Measurements from ENCODE around the gene RPL3.
A peak's percentile ranks its signal among the peaks of the same experiment; 100 is the strongest.
"Not testable (repeated sequence)": the region's sequence is repeated elsewhere in the genome, so short reads cannot be mapped to it uniquely, and the experiment has no call there.

Gene RPL3

DNA sequence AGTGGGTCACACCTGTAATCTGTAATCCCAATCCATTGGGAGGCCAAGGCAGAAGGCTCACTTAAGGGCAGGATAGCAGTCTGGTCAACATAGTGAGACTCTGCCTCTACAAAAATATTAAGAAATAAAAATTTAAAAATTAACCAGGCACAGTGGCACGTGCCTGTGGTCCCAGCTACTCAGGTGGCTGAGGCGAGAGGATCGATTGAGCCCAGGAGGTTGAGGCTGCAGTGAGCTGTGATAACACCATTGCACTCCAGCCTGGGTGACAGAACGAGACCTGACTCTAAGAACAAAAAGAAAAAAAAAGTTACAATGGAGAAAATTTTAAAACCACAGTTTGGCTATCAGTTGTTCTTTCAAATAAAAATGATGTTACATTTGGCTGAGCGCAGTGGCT, 17.0 kb upstream of the RPL3 start:
- no peak overlapping the region for H3K27ac ChIP-seq
- no peak for TF ChIP-seq ZFX (IDR thresholded peaks at IDR 0.05)
- TF ChIP-seq, protein P1, sequence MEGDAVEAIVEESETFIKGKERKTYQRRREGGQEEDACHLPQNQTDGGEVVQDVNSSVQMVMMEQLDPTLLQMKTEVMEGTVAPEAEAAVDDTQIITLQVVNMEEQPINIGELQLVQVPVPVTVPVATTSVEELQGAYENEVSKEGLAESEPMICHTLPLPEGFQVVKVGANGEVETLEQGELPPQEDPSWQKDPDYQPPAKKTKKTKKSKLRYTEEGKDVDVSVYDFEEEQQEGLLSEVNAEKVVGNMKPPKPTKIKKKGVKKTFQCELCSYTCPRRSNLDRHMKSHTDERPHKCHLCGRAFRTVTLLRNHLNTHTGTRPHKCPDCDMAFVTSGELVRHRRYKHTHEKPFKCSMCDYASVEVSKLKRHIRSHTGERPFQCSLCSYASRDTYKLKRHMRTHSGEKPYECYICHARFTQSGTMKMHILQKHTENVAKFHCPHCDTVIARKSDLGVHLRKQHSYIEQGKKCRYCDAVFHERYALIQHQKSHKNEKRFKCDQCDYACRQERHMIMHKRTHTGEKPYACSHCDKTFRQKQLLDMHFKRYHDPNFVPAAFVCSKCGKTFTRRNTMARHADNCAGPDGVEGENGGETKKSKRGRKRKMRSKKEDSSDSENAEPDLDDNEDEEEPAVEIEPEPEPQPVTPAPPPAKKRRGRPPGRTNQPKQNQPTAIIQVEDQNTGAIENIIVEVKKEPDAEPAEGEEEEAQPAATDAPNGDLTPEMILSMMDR (conservative IDR thresholded peaks at IDR 0.05): no peak

DNA sequence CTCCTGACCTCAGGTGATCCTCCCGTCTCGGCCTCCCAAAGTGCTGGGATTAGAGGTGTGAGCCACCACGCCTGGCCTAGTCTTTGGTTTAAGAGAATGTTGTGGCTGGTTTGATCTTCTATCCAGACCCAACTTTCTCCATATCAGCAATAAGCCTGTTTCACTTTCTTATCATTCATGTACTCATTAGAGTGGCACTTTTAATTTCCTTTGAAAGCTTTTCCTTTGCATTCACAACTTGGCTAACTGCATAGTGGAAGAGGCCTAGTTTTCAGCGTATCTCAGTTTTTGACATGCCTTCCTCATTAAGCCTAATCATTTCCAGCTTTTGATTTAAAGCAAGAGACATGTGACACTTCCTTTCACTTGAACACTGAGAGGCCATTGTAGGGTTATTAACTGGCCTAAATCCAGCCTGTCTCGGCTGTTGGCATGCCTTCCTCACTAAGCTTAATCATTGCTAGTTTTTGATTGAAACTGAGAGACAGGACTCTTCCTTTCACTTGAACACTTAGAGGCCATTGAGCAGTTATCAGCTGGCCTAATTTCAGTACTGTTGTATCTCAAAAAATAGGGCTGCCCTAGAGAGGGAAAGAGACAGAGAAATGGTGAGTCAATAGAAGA, 13.1 kb upstream of the RPL3 start:
- H3K27ac ChIP-seq: no peak overlapping the region
- TF ChIP-seq, protein P1 (conservative IDR thresholded peaks at IDR 0.05): no peak
- no peak for TF ChIP-seq ZFX (IDR thresholded peaks at IDR 0.05)

DNA sequence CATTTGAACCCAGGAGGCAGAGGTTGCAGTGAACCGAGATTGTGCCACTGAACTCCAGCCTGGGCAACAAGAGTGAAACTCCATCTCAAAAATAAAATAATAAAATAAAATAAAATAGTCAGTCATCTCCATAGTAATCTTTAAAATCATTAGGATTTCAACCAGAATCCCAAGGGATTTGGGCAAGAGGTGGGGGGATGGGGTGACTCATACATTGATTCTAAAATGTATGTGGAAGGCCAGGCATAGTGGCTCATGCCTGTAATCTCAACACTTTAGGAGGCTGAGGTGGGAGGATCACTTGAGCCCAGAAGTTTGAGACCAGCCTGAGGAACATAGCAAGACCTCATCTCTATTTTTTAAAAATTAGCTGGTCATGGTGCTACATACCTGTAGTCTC, 11.1 kb upstream of the RPL3 start:
- not testable (repeated sequence) for H3K27ac ChIP-seq

DNA sequence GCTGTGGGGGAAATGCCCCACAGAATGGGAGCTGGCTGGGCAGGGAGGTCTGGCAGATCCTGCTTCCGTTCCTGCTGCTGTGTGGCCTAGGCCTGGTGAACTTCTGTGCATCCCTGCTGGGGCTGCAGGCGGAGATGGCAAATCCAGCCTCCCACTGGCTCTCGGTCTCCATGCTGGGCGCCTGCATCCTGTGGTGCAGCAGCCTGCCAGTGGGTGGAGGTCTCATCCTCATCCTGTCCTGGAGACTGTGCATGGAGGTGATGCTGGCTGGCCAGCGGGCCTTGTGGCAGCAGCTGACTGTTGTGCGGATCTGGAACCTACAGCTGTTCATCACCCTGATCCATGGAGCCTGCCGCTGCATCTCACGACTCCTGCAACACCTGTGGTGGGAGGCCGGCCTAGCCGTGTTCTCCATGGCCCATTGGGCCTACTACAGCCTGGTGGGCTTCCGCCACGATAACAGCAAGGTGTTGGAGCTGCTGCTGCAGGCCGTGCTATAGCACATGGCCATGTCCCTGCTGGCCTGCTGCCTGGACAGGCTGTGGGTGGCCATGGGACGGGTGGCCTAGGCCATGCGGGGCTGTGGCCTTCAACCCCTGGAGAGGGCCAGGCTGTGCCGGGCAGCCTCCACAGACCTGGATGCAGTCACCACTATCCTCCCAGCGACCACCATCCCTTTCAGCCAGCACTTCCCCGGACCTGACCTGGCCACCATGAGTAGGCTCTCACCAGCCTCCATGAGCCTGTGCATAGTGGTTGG, 8.8 kb upstream of the RPL3 start:
- TF ChIP-seq, protein P1 (conservative IDR thresholded peaks at IDR 0.05): no peak
- no peak for TF ChIP-seq ZFX (IDR thresholded peaks at IDR 0.05)
- no peak overlapping the region for H3K27ac ChIP-seq

DNA sequence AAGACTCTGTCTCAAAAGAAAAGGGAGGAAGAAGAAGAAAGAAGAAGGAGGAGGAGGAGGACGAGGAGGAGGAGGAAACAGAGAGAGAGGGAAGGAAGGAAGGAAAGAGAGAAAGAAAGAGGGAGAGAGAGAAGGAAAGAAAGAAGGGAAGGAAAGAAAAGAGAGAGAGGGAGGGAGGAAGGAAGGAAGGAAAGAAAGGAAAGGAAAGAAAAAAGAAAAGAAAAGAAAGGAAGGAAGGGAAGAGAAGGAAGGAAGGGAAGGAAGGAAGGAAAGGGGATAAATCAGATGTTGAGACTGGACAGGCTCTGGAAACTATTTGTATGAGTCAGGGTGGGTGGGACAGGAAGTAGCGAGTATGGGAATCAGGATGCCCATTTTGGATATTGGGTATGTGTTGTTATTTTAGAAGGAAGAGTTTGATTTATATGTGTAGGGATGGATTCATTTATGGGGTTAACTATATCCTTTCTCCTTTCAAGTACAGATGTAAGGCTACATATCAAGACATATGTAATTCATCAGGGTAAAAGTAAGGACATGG, 6.0 kb upstream of the RPL3 start:
- no peak overlapping the region for H3K27ac ChIP-seq
- TF ChIP-seq, protein P1 (conservative IDR thresholded peaks at IDR 0.05): no peak
- no peak for TF ChIP-seq ZFX (IDR thresholded peaks at IDR 0.05)

DNA sequence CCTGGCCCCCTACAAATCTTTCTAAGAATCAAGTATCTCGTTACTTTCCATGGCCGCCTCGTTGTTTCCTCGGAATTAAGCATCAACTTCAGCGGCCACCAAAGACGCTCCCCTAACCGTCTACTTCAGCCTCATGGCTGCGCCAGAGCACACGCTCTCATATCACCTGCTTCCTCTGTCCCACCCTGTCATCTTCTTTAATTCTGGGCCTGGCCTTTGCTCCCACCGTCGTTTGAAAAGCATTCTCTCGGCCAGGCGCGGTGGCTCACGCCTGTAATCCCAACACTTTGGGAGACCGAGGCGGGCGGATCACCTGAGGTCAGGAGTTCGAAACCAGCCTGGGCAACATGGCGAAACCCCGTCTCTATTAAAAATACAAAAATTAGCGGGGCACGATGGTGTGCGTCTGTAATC, 1.2 kb upstream of the RPL3 start:
- peak overlapping the region; percentile 92 for H3K27ac ChIP-seq

DNA sequence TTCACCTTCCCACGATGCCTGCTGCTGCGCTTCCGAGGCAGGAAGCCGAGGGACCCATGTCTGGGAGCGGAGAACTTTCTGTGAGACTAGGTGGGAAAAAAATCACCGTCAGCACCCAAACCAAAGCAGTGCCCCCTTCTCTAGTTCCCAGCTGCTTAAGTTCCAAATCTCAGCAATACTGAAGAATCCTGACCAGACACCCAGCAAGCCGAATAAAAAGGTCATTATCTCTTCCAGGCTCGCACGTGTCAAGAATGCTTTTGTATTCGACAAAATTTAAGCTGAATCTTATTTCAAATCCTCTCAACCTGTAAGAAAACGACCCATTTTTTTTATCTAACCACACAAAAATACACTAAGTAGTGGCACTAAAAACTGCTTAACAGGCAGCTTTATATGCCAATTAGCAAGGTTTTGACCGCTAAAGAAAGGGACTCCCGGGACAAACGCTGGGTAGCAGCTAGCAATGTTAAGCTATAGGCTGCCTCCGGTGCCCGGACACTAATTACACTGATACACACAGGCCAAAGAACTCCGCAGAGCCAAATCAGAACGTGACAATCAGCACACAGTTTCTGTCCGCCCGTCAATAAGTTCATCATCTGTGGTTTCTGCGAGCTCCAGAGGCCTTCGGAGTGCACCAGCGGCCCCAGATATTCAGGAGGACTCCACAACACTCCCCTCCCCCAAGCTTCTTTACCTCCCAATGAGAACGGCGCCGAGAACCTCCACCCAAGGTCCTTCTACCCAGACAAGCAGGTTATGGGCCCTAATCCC, 728 bp downstream of the RPL3 start:
- peak overlapping the region; percentile 92 for H3K27ac ChIP-seq
- TF ChIP-seq, protein P1 (conservative IDR thresholded peaks at IDR 0.05): no peak
- TF ChIP-seq ZFX (IDR thresholded peaks at IDR 0.05): no peak
